Heart left ventricle (tissue), 13 donors: Measurements from ENCODE around the gene MEA1.

Experiments
- CTCF ChIP-seq, 12 donors: fragments of 200-600 bp; sonication (generic) in 4 of 12; IDR thresholded peaks; one replicate each; pipeline versions ENCODE4 v1.5.0 to v1.8.0; 2018 to 2022; ENCODE audit warnings: antibody characterized with exemption in 12 of 12, mild to moderate bottlenecking in 5 of 12
- POLR2A ChIP-seq, 2 donors: fragments of 450-650 bp; IDR thresholded peaks; one replicate each; pipeline ENCODE4 v1.6.1; 2017; ENCODE audit warnings: antibody characterized with exemption in 2 of 2, mild to moderate bottlenecking in 2 of 2, moderate library complexity in 2 of 2
- donor health status: ischemic (EF 13 %, LVEDD 7.1; RV severe dilation, severe dysfunction).
- donor health status: DM: no; HTN: yes; CAD: no.
- donor health status: DM: no; HTN: no; CAD: no.
- donor health status: ischemic (EF 25% LVEDD 6.9; RV normal size, moderate dysfunction).
- donor health status: ischemic (EF 25% LVEDD 5.7; RV mildly dilated, moderate dysfunction).
- donor health status: ischemic (EF 35%, LVEDD 5.7; RV mildly dilated, moderate dysfunction).
- donor health status: nonischemic (EF 11% LVEDD 7.7; RV severe dilation, severe dysfunction).
- donor health status: DM: yes; HTN: yes; CAD: no.
- donor health status: PGD.
- donor health status: ischemic (EF 29% LVEDD 5.4; RV normal size, mild dysfunction).
- donor health status: nonischemic (EF 23%, LVEDD 6.1; RV moderate dilation, normal function).

- TF ChIP-seq CTCF (IDR thresholded peaks at IDR 0.05) (no peak), POLR2A (IDR thresholded peaks at IDR 0.05) (no peak)
These were observed 47.2 kb upstream of the MEA1 start for GRCh38 chr6:43060755-43061633.
